ENCODE results near the gene SPIRE1. TPM values are rescaled to one million over a fixed set of nuclear protein-coding genes. Genes with fewer than 3 reads are reported as not detected.
"Not testable (repeated sequence)": the region's sequence is repeated elsewhere in the genome, so short reads cannot be mapped to it uniquely, and the experiment has no call there.

SPIRE1 gene
- total RNA-seq, 1 experiment from 2014 or later, result 19.1 TPM

DNA sequence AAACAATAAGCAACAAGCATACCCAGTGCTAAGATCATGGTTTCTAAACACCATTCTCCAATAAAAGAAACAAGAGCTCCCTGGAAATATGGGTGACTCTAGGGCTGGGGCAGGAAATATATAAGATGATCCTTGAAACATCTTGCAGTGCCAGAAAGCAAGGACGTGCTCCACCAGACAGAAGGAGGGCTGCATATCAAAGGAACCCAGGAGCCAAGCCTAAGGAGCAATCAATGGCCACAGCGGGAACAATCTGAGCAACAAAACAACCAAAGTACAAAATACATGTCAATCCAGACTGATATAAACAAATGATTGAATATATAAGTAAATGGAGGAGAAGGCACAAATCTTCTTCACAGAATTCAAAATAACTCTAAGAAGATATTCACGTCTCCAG lies 10.1 kb downstream of the SPIRE1 start:
- no peak for DNase-seq (ENCODE audit: low read depth)

- no peak for DNase-seq (ENCODE audit: low read depth)
Observed at GRCh38 chr18:12645751-12646203, 12.1 kb downstream of the SPIRE1 start.

DNA sequence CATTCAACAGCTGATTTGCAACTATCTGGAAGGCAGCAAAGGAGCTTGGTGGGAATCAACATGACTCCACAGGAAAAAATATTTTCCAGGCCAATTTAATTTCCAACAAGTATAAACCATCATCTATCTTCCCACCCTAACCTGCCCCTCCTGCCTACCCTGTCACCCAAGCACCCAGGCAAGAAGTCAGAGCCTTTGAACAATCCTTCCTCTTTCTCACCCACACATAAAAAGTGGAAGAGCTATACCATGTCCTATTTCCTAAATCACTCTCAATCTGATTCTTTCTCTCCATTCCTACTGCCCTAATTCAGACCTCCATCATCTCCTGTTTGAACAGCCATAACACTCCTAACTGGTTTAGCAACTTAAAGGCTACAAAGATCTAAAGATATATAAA lies 12.7 kb downstream of the SPIRE1 start:
- DNase-seq (ENCODE audit: low read depth), result no peak

- peak; percentile 60 for DNase-seq (ENCODE audit: low read depth)
Observed at GRCh38 chr18:12643756-12644155, 14.2 kb downstream of the SPIRE1 start.

DNA sequence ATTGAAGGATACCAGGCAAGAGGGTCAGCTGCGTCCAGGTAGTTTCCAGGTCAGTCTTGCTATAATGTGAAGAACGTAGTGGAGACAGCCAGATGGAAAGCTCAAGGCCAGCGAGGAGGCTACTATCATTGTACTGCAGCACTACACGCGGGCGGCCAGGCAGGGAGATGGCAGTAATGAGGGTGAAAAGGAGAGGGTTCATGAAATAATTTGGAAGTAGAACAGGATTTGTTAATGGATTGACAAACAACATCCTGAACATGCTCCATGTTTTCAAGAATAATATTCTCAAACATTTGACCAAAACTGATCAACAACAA lies 17.1 kb downstream of the SPIRE1 start:
- no peak for DNase-seq (ENCODE audit: low read depth)

GRCh38 chr18:12639990-12640880 lies 17.7 kb downstream of the SPIRE1 start:
- DNase-seq (ENCODE audit: low read depth), result peak; percentile 83

GRCh38 chr18:12638644-12639124 lies 19.2 kb downstream of the SPIRE1 start:
- DNase-seq (ENCODE audit: low read depth), result no peak

GRCh38 chr18:12637901-12638643 lies 19.8 kb downstream of the SPIRE1 start:
- DNase-seq (ENCODE audit: low read depth), result peak; percentile 45

DNA sequence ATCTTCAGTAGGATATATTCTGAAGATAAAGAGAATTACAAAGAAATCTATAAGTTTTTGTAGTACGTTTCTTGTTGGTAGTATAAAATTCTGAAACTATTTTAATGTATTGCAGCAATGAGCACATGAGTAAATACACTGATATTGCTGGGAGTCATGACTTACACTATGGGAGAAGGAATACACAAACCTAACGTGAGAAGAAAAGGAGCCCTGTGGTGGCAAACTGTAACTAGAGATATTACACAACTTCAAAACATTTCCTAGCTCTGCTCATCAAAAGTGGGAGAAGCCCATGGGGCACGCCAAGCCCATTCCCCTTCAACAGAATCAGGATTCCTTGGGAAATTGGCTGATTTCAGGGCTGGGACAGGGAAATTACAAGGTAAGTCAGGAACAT lies 20.5 kb downstream of the SPIRE1 start:
- no peak for DNase-seq (ENCODE audit: low read depth)

GRCh38 chr18:12631831-12632477 lies 26.0 kb downstream of the SPIRE1 start:
- DNase-seq (ENCODE audit: low read depth), result no peak

- DNase-seq (ENCODE audit: low read depth), result peak; percentile 42
Observed at GRCh38 chr18:12630136-12630535, 27.8 kb downstream of the SPIRE1 start.

DNA sequence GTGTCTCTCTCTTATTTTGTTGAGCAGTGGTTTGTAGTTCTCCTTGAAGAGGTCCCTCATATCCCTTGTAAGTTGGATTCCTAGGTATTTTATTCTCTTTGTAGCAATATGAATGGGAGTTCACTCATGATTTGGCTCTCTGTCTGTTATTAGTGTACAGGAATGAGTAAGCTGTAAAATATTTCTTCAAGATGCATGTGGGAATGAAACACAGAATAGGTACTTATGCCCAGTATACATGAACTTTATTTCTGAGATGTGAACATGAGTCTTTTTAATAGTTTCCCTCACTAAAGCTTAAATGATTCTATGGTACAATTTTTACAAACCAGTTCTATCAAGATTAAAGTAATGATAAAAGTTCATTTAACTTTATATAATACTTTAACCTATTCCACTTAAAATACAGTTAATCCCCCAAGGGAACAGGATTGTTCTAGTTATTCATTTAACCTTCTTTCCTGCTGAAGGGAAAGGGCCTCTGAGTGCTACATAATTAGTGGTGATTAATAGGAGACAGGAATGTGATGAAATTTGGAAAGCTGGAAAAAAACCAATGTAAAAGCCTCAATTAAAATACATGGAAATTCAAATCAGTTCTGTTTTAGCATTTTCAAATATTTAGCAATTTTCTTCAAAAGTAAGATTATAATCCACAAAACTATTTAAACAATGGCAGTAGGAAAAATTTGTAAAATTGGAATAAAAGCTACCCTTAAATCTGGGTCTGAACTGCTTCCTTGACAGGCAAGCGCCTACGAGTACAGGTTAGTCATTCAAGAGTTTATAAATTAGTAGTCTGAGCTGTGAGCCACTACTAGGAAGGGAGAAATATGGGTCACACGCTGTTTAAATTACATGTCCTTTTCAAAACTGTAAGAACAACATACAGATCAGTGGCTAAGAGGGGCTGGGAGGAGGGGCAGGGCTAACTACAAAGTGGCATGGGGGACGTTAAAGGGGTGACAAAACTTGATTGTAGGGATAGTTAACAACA lies 28.9 kb downstream of the SPIRE1 start:
- peak; percentile 72 for DNase-seq (ENCODE audit: low read depth)

GRCh38 chr18:12627199-12627598 lies 30.7 kb downstream of the SPIRE1 start:
- DNase-seq (ENCODE audit: low read depth), result not testable (repeated sequence)

DNA sequence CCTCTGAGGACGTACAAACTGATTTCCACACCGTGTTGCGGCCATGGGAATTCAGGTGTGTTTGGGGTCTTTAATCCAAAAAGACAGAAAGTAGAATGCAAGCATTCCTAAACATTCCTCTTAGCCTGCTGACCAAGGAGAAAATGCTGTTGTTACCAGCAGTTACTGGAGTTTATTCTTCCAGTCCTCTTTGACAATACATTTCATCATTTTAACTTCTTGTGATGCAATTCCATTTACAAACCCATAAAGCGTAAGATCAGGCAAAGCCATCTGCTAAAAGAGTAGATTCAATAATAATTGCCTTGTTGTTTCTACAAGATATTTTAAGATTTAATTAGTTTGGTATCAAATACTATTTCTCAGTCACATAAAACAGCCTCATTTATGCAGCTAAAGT lies 32.7 kb downstream of the SPIRE1 start:
- no peak for DNase-seq (ENCODE audit: low read depth)

GRCh38 chr18:12621742-12622306 lies 36.1 kb downstream of the SPIRE1 start:
- peak; percentile 72 for DNase-seq (ENCODE audit: low read depth)

- DNase-seq (ENCODE audit: low read depth), result no peak
Observed at GRCh38 chr18:12615748-12616147, 42.2 kb downstream of the SPIRE1 start.

DNA sequence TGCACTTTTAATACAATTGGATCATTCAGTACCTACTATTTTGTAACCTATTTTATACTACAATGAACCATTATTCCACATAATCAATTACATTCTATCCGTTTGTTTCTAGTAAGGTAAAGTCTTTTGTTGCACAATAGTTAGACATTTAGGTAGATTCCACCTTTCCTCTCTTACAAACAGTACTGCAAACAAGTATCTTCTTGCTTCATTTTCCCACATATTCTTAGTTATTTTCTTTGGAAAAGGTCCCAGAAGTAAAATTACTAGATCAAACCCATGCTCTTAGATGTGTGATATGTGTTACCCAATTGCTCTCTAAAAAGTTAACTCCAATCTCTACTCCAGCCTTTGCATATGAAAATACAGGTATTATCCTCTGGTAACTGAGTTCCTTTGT lies 49.6 kb downstream of the SPIRE1 start:
- DNase-seq (ENCODE audit: low read depth), result peak; percentile 46

DNA sequence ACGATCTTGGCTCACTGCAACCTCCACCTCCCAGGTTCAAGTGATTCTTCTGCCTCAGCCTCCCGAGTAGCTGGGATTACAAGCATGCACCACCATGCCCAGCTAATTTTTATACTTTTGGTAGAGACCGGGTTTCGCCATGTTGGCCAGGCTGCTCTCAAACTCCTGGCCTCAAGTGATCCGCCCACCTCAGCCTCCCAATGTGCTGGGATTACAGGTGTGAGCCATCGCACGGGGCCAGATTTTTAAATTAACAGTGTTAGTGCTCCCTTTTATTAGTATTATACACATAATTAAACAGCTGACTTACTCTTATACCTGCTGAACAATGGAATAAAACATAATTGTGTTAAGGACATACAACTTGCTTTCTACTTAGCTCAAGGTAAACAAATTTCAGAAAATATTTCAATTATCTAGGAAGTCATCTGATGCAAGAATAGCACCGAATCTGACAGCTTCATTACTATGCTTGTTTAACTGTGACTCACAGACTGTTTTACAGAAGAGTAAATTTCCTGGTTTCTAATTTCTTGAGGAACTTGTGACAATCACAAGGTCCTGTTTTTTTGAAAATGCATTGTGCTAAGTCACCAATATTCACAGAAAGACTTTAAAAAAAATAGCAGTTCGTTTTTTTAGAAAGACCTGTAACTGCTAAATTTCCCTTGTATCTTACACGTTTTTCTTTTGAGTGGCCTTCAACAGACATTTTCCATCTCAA lies 51.2 kb downstream of the SPIRE1 start:
- DNase-seq (ENCODE audit: low read depth), result peak; percentile 75

DNA sequence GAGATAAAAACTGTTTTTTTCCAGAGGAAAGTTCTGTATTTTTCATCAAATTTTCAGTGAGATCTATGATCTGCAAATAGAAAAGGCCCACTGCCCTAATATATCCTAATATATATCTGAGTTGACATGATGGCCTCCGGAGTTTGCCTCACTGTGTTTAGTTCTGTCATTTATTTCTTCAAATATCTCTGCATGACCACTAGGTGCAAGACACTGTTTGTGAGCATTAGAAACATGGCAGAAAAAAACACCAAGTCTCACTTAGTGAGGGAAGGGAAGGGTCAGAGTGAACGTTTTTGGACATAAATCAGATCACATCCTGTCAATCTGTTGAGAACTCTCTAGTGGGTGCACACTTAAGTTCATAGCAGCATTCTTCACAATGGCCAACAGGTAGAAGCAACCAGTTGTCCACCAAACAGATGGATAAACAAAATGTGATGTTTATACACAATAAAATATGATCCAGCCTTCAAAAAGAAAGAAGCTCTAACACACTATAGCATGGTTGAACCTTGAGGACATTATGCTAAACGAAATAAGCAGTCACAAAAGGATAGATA lies 53.4 kb downstream of the SPIRE1 start:
- no peak for DNase-seq (ENCODE audit: low read depth)

DNA sequence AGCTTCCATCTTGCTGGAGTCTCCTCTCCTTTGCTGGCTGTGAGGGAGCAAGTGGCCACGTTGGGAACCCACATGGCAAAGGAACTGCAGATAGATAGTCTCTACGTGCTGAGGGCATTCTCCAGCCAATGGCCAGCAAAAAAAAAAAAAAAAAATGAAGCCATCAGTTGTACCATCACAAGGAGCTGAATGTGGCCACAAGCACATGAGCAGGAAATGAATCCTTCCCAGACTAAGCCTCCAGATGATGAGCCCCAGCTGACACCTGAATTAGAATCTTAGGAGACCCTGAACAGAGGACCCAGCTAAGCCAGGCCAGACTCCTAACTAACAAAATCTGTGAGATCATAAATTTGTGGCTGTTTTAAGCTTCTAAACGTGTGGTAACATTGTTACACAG lies 57.9 kb downstream of the SPIRE1 start:
- peak; percentile 8 for DNase-seq (ENCODE audit: low read depth)

Measured in M059J (cell line).